ENCODE results near the gene CCDC137.
"Not testable (repeated sequence)": the region's sequence is repeated elsewhere in the genome, so short reads cannot be mapped to it uniquely, and the experiment has no call there.

CCDC137 gene, protein sequence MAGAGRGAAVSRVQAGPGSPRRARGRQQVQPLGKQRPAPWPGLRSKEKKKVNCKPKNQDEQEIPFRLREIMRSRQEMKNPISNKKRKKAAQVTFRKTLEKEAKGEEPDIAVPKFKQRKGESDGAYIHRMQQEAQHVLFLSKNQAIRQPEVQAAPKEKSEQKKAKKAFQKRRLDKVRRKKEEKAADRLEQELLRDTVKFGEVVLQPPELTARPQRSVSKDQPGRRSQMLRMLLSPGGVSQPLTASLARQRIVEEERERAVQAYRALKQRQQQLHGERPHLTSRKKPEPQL

DNA sequence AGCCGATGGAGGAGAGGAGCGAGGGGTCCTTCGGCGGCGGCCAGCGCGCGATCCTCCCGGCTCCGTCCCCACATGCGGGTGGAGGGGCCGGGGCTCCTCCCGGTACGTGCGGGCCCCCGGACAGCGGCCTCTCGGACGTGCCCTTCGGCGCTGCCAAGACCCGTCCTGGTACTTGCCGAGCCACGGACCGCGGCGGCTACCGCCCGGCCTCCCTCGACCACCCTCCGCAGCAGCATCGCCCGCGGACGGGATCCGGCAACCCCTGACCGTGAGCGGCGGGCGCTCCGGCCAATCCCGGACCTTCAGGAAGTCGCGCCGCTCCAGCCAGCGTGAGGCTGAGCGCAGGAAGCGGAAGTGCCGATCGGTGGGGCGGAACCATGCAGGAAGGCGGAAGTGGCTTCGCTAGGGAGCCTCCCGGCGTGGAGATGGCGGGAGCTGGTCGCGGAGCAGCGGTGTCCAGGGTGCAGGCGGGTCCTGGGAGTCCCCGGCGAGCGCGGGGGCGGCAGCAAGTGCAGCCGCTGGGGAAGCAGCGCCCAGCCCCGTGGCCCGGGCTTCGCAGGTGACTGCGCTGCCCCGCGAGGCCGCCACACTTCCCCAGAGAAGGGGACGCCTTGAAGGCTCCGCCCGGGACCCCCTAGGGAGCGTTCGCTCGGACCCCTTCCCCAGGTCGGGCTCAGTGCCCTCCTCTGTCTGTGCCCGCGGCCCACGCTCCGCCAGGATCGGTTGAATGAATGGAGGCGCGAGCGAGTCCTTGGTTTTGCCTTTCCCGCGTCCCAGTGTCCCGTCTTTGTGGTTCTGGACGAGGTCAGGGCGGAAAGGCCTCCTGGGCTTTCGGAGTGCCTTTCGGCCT lies at the start of gene CCDC137, which contains the start of gene OXLD1:
TSS of gene CCDC137 (plus strand) at position 396 of the 850 bp plus-strand sequence. CDS start at position 426, 30 bp downstream.
TSS of gene OXLD1 (minus strand) at position 264 of the 850 bp plus-strand sequence. CDS start at position 236, 28 bp downstream.
- Histone ChIP-seq H3K4me3 (ENCODE audit: low read length) (peak within 1 kb of the TSS; percentile 92), H3K27me3 (ENCODE audit: insufficient read depth, low read length) (no peaks in the 10 kb centered on the region), H2AFZ (ENCODE audit: low read depth, low read length) (peak within 1 kb of the TSS; percentile 13), H3K4me1 (ENCODE audit: insufficient read depth, low read length) (peaks cover 16% of the 10 kb centered on the region), H3K36me3 (ENCODE audit: insufficient read depth, low read length) (peaks cover 37% of the 10 kb centered on the region), H3K9me3 (ENCODE audit: low read length) (no peaks in the 10 kb centered on the region)

DNA sequence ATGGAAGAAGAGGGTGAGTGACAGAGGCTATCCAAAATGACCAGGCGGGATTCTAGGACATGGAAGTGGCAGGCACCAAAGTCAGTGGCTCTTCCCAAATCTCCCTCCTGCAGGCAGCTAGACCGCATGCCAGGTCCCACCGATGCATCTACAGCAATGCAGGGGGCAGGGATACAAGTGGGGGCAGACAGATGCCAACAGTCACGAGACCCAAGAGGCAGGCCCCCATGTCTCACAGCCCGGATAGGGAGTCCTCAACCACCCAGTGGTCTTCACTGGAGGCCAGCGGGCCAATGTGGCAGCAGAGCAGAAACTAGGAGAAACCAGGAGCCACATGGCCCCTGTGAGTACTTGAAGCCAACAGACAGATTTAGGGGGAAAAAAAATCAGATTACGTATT lies 49.7 kb upstream of the CCDC137 start:
- Histone ChIP-seq H3K27me3 (ENCODE audit: insufficient read depth, low read length) (no peaks in the 10 kb centered on the region), H3K4me1 (ENCODE audit: insufficient read depth, low read length) (peaks cover 2% of the 10 kb centered on the region), H3K4me3 (ENCODE audit: low read length) (no peak overlapping the region), H3K9me3 (ENCODE audit: low read length) (peaks cover 2% of the 10 kb centered on the region), H3K36me3 (ENCODE audit: insufficient read depth, low read length) (peaks cover 57% of the 10 kb centered on the region), H2AFZ (ENCODE audit: low read depth, low read length) (no peak overlapping the region)

DNA sequence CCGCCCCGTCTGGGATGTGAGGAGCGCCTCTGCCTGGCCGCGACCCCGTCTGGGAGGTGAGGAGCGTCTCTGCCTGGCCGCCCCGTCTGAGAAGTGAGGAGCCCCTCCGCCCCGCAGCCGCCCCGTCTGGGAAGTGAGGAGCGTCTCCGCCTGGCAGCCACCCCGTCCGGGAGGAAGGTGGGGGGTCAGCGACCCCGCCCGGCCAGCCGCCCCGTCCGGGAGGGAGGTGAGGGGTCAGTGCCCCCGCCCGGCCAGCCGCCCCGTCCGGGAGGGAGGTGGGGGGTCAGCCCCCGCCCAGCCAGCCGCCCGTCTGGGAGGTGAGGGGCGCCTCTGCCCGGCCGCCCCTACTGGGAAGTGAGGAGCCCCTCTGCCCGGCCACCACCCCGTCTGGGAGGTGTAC lies 48.2 kb upstream of the CCDC137 start:
- peaks cover 59% of the 10 kb centered on the region for H3K36me3 ChIP-seq (ENCODE audit: insufficient read depth, low read length)
- H3K27me3 ChIP-seq (ENCODE audit: insufficient read depth, low read length) = not testable (repeated sequence)

DNA sequence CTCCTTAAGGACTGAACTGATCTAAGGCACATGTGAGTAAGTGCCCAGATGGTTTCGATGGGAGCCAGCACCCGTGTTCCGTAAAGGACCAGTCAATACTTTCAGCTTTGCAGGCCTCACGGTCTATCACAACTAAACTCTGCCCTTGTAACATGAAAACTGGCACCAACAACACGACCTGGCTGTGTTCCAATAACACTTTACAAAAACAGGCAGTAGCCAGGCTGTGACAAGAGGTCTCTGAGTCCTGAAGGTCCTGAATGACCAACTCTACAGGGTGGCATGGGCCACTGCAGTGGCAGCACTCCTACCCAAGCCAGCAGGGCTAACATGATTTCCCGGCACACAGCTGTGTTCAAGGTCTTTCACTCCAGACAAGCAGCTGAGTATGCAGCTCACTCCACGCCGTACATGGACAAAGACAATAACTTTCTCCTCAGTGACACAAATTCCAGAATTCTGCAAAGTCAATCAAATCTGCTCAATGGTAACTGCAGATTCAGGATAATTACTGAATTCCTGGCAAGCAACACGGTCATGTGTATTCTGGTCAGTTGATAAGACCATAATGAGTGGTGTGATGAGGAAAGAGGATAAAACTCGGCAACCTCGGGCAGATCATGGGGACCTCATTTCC lies 44.9 kb upstream of the CCDC137 start:
- Histone ChIP-seq H3K4me1 (ENCODE audit: insufficient read depth, low read length) (no peaks in the 10 kb centered on the region), H3K27me3 (ENCODE audit: insufficient read depth, low read length) (no peaks in the 10 kb centered on the region), H2AFZ (ENCODE audit: low read depth, low read length) (no peak overlapping the region), H3K36me3 (ENCODE audit: insufficient read depth, low read length) (peaks cover 70% of the 10 kb centered on the region), H3K4me3 (ENCODE audit: low read length) (no peak overlapping the region), H3K9me3 (ENCODE audit: low read length) (peaks cover 7% of the 10 kb centered on the region)

More for the DNA sequence above, 48.2 kb upstream of the CCDC137 start:
- H3K4me3 ChIP-seq (ENCODE audit: low read length); H2AFZ ChIP-seq (ENCODE audit: low read depth, low read length); H3K9me3 ChIP-seq (ENCODE audit: low read length); H3K4me1 ChIP-seq (ENCODE audit: insufficient read depth, low read length): not testable (repeated sequence)

DNA sequence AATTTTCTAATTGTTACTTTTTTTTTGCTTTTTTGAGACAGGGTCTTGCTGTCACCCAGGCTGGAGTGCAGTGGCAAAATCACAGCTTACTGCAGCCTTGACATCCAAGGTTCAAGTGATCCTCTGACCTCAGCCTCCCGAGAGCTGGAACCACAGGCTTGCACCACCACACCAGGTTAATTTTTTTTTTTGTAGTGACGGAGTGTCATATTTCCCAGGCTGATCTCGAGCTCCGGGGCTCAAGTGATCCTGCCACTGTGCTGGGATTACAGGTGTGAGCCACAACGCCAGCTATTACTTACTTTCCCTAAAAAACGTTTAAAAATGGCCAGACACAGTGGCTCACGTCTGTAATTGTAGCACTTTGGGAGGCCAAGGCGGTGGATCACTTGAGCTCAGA lies 36.3 kb upstream of the CCDC137 start:
- Histone ChIP-seq H3K27me3 (ENCODE audit: insufficient read depth, low read length) (no peaks in the 10 kb centered on the region), H3K4me1 (ENCODE audit: insufficient read depth, low read length) (peaks cover 1% of the 10 kb centered on the region), H2AFZ (ENCODE audit: low read depth, low read length) (no peak overlapping the region), H3K36me3 (ENCODE audit: insufficient read depth, low read length) (peaks cover 37% of the 10 kb centered on the region), H3K9me3 (ENCODE audit: low read length) (peaks cover 3% of the 10 kb centered on the region), H3K4me3 (ENCODE audit: low read length) (no peak overlapping the region)

DNA sequence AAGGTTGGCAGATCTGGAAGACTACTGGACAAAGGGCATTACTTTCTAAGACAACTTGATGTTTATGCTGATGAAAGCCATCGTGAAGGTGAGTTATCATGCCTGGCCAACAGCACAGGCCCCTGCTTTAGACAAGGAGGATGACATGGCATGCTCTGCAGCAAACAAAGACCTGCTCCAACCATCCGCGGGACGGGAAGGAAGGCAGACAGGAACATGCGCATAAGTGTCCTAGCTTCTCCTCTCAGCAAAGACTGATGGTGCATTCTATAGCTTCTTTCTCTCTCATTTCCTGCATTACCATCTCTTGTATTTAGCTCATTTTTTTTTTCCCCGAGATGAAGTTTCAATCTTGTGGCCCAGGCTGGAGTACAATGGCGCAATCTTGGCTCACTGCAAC lies 35.1 kb upstream of the CCDC137 start:
- no peaks in the 10 kb centered on the region for H3K27me3 ChIP-seq (ENCODE audit: insufficient read depth, low read length)
- H3K9me3 ChIP-seq (ENCODE audit: low read length) = peaks cover under 1% of the 10 kb centered on the region
- no peak overlapping the region for H2AFZ ChIP-seq (ENCODE audit: low read depth, low read length)
- peaks cover 10% of the 10 kb centered on the region for H3K4me1 ChIP-seq (ENCODE audit: insufficient read depth, low read length)
- no peak overlapping the region for H3K4me3 ChIP-seq (ENCODE audit: low read length)
- H3K36me3 ChIP-seq (ENCODE audit: insufficient read depth, low read length) = peaks cover 28% of the 10 kb centered on the region

DNA sequence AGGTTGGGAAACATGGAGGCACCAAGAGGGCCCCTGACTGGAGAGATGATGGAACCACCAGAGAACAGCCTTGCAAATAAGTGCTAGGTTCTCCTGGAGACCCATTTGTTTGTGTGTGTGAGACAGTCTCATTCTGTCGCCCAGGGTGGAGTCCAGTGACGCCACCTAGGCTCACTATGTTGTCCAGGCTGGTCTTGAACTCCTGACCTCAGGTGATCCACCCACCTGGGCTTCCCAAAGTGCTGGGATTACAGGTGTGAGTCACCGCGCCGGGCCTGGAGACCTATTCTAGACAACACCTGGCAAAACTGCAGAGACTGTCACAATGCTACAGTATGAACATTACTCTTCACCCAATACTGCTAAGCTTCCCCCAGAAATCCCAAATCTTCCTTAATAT lies 31.1 kb upstream of the CCDC137 start:
- no peaks in the 10 kb centered on the region for H3K9me3 ChIP-seq (ENCODE audit: low read length)
- peaks cover 10% of the 10 kb centered on the region for H3K4me1 ChIP-seq (ENCODE audit: insufficient read depth, low read length)
- peaks cover 5% of the 10 kb centered on the region for H3K36me3 ChIP-seq (ENCODE audit: insufficient read depth, low read length)
- no peak overlapping the region for H2AFZ ChIP-seq (ENCODE audit: low read depth, low read length)
- no peaks in the 10 kb centered on the region for H3K27me3 ChIP-seq (ENCODE audit: insufficient read depth, low read length)
- peak overlapping the region; percentile 65 for H3K4me3 ChIP-seq (ENCODE audit: low read length)

DNA sequence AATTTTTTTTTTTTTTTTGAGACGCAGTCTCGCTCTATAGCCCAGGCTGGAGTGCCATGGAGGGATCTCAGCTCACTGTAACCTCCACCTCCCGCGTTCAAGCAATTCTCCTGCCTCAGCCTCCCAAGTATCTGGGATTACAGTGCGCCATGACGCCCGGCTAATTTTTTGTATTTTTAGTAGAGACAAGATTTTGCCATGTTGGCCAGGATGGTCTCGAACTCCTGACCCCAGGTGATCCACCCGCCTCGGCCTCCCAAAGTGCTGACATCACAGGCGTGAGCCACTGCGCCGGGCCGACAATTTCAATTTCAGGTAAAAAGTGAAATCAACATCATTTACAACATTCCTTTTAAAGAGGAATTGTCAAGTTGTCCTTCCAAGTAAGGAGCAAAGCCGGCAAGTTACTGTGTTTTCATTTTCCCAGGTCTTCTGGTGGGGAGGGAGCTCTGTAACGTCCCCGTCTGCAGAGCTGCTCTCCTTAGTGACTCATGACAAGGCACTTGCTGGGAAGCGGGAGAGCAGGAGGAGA lies 30.5 kb upstream of the CCDC137 start:
- Histone ChIP-seq H2AFZ (ENCODE audit: low read depth, low read length) (no peak overlapping the region), H3K9me3 (ENCODE audit: low read length) (no peaks in the 10 kb centered on the region), H3K4me3 (ENCODE audit: low read length) (peak overlapping the region; percentile 65), H3K4me1 (ENCODE audit: insufficient read depth, low read length) (peaks cover 10% of the 10 kb centered on the region), H3K27me3 (ENCODE audit: insufficient read depth, low read length) (no peaks in the 10 kb centered on the region), H3K36me3 (ENCODE audit: insufficient read depth, low read length) (peaks cover 5% of the 10 kb centered on the region)

DNA sequence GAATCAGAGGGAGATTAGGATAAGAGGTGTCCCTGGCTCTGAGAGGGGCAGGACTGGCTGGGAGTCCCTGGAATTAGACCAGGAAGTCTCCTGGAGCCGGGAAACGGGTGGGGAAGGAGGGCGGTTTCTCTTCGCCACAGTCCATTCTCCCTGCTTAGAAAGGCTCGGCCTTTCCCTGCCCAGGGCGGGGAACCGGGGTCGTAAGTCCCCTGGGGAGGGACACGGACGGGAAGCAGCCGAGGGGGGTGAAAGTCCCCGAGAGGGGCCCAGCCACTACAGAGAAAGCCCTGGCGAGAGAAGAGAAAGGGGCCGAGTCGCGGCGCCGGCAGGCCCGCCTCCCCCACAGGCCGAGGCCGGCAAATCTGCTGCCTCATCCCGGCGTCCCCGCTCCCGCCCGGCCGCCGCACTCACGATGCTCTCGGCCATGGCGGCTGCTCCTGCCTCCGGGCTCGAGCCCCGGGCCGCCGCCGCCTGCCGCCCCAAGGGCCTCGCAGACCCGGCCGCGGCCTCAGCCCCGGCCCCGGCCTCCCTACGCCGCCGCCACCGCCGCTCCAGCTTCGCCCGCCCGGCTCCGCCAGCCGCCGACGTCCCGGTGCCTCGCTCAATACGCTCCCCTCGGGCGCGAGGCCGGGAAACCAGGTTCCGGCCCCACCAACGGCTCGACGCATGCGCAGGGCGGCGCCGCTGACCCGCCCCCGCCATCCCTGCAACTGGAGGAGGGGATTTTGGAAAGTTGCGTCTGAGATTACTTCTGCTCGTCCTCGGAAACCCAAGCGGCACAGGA lies 29.8 kb upstream of the CCDC137 start, which contains the start of the genes NPLOC4 and TSPAN10:
TSS of gene NPLOC4 (minus strand) at position 608 of the 784 bp plus-strand sequence. CDS start at position 426, 182 bp downstream.
TSS of gene TSPAN10 (plus strand) at position 692 of the 784 bp plus-strand sequence. CDS start 5,217 bp downstream, outside the sequence.
- Histone ChIP-seq H3K9me3 (ENCODE audit: low read length) (no peaks in the 10 kb centered on the region), H3K4me3 (ENCODE audit: low read length) (peak within 1 kb of the TSS; percentile 65), H3K27me3 (ENCODE audit: insufficient read depth, low read length) (no peaks in the 10 kb centered on the region), H2AFZ (ENCODE audit: low read depth, low read length) (peak within 1 kb of the TSS; percentile 7), H3K36me3 (ENCODE audit: insufficient read depth, low read length) (peaks cover 3% of the 10 kb centered on the region), H3K4me1 (ENCODE audit: insufficient read depth, low read length) (peaks cover 10% of the 10 kb centered on the region)

DNA sequence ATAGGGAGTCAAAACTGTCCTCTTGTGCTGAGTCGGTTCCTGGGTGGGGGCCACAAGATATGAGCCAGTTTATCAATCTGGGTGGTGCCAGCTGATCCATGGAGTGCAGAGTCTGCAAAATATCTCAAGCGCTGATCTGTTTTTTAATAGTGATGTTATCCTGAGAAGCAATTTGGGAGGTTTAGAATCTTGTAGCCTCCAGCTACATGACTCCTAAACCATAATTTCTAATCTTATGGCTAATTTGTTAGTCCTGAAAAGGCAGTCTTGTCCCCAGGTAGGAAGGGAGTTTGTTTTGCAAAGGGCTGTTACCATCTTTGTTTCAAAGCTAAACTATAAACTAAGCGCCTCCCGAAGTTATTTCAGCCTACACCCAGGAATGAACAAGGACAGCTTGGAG lies 27.9 kb upstream of the CCDC137 start:
- no peaks in the 10 kb centered on the region for H3K9me3 ChIP-seq (ENCODE audit: low read length)
- H3K4me1 ChIP-seq (ENCODE audit: insufficient read depth, low read length) = peaks cover 10% of the 10 kb centered on the region
- no peak overlapping the region for H3K4me3 ChIP-seq (ENCODE audit: low read length)
- H3K27me3 ChIP-seq (ENCODE audit: insufficient read depth, low read length) = no peaks in the 10 kb centered on the region
- no peaks in the 10 kb centered on the region for H3K36me3 ChIP-seq (ENCODE audit: insufficient read depth, low read length)
- no peak overlapping the region for H2AFZ ChIP-seq (ENCODE audit: low read depth, low read length)

DNA sequence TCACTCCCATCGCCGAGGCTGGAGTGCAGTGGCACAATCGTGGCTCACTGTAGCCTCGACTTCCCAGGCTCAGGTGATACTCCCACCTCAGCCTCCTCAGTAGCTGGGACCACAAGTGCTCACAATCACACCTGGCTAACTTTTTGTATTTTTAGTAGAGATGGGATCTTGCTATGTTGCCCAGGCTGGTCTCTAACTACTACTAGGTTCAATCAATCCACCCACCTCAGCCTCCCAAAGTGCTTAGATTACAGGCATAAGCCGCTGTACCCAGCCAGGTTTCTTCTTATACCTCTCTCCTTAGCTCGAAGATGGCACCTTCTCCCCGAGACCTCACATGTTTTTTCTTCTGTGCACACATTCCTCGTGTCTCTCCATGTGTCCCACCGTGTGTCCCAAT lies 26.5 kb upstream of the CCDC137 start:
- no peaks in the 10 kb centered on the region for H3K27me3 ChIP-seq (ENCODE audit: insufficient read depth, low read length)
- no peak overlapping the region for H2AFZ ChIP-seq (ENCODE audit: low read depth, low read length)
- no peaks in the 10 kb centered on the region for H3K9me3 ChIP-seq (ENCODE audit: low read length)
- no peak overlapping the region for H3K4me3 ChIP-seq (ENCODE audit: low read length)
- no peaks in the 10 kb centered on the region for H3K36me3 ChIP-seq (ENCODE audit: insufficient read depth, low read length)
- H3K4me1 ChIP-seq (ENCODE audit: insufficient read depth, low read length) = peaks cover 10% of the 10 kb centered on the region

DNA sequence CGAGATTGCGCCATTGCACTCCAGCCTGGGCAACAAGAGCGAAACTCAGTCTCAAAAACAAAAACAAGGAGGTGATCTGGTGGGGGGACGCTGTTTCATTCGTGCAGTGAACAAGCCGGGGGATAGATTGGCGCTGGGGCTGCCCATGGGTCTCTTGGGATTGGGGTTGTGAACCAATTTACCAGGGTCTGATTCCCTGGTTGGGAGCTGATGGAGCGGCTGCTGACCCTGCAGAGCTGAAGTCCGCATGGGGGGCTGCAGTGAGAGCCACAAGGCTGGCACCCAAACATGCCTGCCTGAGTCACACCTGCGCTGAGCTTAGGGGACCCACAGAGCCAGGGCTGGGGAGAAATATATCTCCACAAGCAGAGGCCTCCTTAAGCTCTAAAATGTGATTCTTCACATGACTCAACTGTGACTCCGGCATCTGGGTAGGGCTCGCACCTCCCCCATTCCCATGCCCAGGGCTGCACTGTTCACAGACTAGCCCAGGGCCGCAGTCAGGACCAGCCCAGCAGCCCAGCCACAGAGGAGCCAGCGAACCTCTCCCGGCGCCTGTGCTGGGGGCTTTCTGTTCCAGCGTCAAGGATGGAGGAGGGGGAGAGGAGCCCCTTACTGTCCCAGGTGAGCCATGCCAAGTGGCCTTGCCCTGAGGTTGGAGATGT lies 24.6 kb upstream of the CCDC137 start:
- no peak overlapping the region for H3K4me3 ChIP-seq (ENCODE audit: low read length)
- H3K27me3 ChIP-seq (ENCODE audit: insufficient read depth, low read length) = peaks cover 4% of the 10 kb centered on the region
- H3K9me3 ChIP-seq (ENCODE audit: low read length) = no peaks in the 10 kb centered on the region
- H3K36me3 ChIP-seq (ENCODE audit: insufficient read depth, low read length) = no peaks in the 10 kb centered on the region
- H3K4me1 ChIP-seq (ENCODE audit: insufficient read depth, low read length) = no peaks in the 10 kb centered on the region
- H2AFZ ChIP-seq (ENCODE audit: low read depth, low read length) = no peak overlapping the region
